C4-2B (cell line): ENCODE data around the gene PPDPF.

Experiments used
- H3K27ac ChIP-seq: fragments of 450-650 bp; 2 replicates; pipeline ENCODE4 v1.5.1; 2017
- CTCF ChIP-seq: fragments of 450-650 bp; conservative IDR thresholded peaks from 2 replicates; pipeline ENCODE4 v1.5.1; 2017; ENCODE audit warnings: mild to moderate bottlenecking
- ZFX ChIP-seq: fragments of 450-650 bp; IDR thresholded peaks from 2 replicates; pipeline ENCODE4 v1.6.1; 2017

Gene PPDPF

GRCh38 chr20:63544241-63544957 is 23.8 kb downstream of the PPDPF start:
- TF ChIP-seq CTCF (no peak), ZFX (no peak)
- no peak overlapping the region for H3K27ac ChIP-seq

- H3K27ac ChIP-seq: no peak overlapping the region
- TF ChIP-seq CTCF (no peak), ZFX (no peak)
Measured at GRCh38 chr20:63544958-63545516, 24.5 kb downstream of the PPDPF start.

- TF ChIP-seq CTCF (no peak), ZFX (no peak)
- H3K27ac ChIP-seq: no peak overlapping the region
Measured at GRCh38 chr20:63545814-63546213, 25.2 kb downstream of the PPDPF start.

- no peak overlapping the region for H3K27ac ChIP-seq
- TF ChIP-seq ZFX (no peak), CTCF (no peak)
Measured at GRCh38 chr20:63546256-63546955, 25.8 kb downstream of the PPDPF start.

- TF ChIP-seq ZFX: no peak
- no peak for TF ChIP-seq CTCF
- H3K27ac ChIP-seq: no peak overlapping the region
Measured at GRCh38 chr20:63546956-63547724, 26.6 kb downstream of the PPDPF start.

GRCh38 chr20:63547725-63548480 is 27.3 kb downstream of the PPDPF start, which contains the start of gene SRMS:
Gene SRMS (minus strand): TSS chr20:63547749. CDS start chr20:63547463, 286 bp downstream.
- TF ChIP-seq ZFX (no peak), CTCF (no peak)
- no peak within 1 kb of the TSS for H3K27ac ChIP-seq
